ENCODE results near the gene SLC35A3.
A peak's percentile ranks its signal among the peaks of the same experiment; 100 is the strongest.
"Not testable (repeated sequence)": the region's sequence is repeated elsewhere in the genome, so short reads cannot be mapped to it uniquely, and the experiment has no call there.

The SLC35A3 gene

GRCh38 chr1:100036718-100037655 is 67.2 kb downstream of the SLC35A3 start:
- DNase-seq: no peak

GRCh38 chr1:100037656-100037926 is 67.8 kb downstream of the SLC35A3 start:
- no peak for DNase-seq

GRCh38 chr1:100037927-100038659 is 68.3 kb downstream of the SLC35A3 start:
- DNase-seq: peak; percentile 89

- peak; percentile 79 for DNase-seq
Observed at GRCh38 chr1:100038660-100039287, 69.0 kb downstream of the SLC35A3 start.

GRCh38 chr1:100039591-100039990 is 69.8 kb downstream of the SLC35A3 start:
- no peak for DNase-seq

GRCh38 chr1:100045206-100045605 is 75.4 kb downstream of the SLC35A3 start:
- no peak for DNase-seq

GRCh38 chr1:100047235-100047708 is 77.5 kb downstream of the SLC35A3 start:
- not testable (repeated sequence) for DNase-seq

- no peak for DNase-seq
Observed at GRCh38 chr1:100050139-100050538, 80.3 kb downstream of the SLC35A3 start.

GRCh38 chr1:100051401-100051800 is 81.6 kb downstream of the SLC35A3 start:
- DNase-seq: no peak

GRCh38 chr1:100051893-100052292 is 82.1 kb downstream of the SLC35A3 start:
- DNase-seq: no peak

GRCh38 chr1:100053119-100053518 is 83.3 kb downstream of the SLC35A3 start:
- no peak for DNase-seq

GRCh38 chr1:100053727-100054126 is 83.9 kb downstream of the SLC35A3 start:
- no peak for DNase-seq

GRCh38 chr1:100061681-100062080 is 91.9 kb downstream of the SLC35A3 start:
- no peak for DNase-seq

GRCh38 chr1:100065183-100065968 is 95.6 kb downstream of the SLC35A3 start:
- DNase-seq: no peak

GRCh38 chr1:100065969-100066227 is 96.1 kb downstream of the SLC35A3 start:
- no peak for DNase-seq

- no peak for DNase-seq
Observed at GRCh38 chr1:100070201-100070939, 100.6 kb downstream of the SLC35A3 start.

GRCh38 chr1:100073531-100073930 is 103.7 kb downstream of the SLC35A3 start:
- DNase-seq: no peak

GRCh38 chr1:100074604-100075395 is 105.0 kb downstream of the SLC35A3 start:
- DNase-seq: no peak

- DNase-seq: no peak
Observed at GRCh38 chr1:100075773-100076172, 106.0 kb downstream of the SLC35A3 start.

- DNase-seq: no peak
Observed at GRCh38 chr1:100076319-100076718, 106.5 kb downstream of the SLC35A3 start.

GRCh38 chr1:100076744-100077143 is 106.9 kb downstream of the SLC35A3 start:
- no peak for DNase-seq
